Measurements from ENCODE around the gene PPP1R1A. TPM values are rescaled to one million over a fixed set of nuclear protein-coding genes. Genes with fewer than 3 reads are reported as not detected.

PPP1R1A gene
- not detected for polyA plus RNA-seq (2013, experiment 1 of 2; ENCODE audit: insufficient read length)
- polyA plus RNA-seq (2013, experiment 2 of 2; ENCODE audit: insufficient read length), result 2.2 TPM

- DNase-seq, result no peak
Measured at GRCh38 chr12:54588110-54588889, at the start of gene PPP1R1A. Gene PPP1R1A, minus strand, starts transcription at chr12:54588659. Its CDS starts 171 bp downstream, at chr12:54588488.

GRCh38 chr12:54634795-54635194 is 46.3 kb upstream of the PPP1R1A start, which contains the start of gene LACRT:
Gene LACRT, minus strand, starts transcription at chr12:54634895. Its CDS starts 54 bp downstream, at chr12:54634841.
- DNase-seq, result no peak

- DNase-seq, result no peak
Measured at GRCh38 chr12:54631988-54632728, 43.7 kb upstream of the PPP1R1A start.

GRCh38 chr12:54631551-54631950 is 43.1 kb upstream of the PPP1R1A start:
- no peak for DNase-seq

GRCh38 chr12:54629925-54630324 is 41.5 kb upstream of the PPP1R1A start:
- no peak for DNase-seq

GRCh38 chr12:54628186-54628846 is 39.9 kb upstream of the PPP1R1A start:
- no peak for DNase-seq

GRCh38 chr12:54627304-54627703 is 38.8 kb upstream of the PPP1R1A start:
- no peak for DNase-seq

- no peak for DNase-seq
Measured at GRCh38 chr12:54625598-54625997, 37.1 kb upstream of the PPP1R1A start.

- DNase-seq, result no peak
Measured at GRCh38 chr12:54624315-54625279, 36.1 kb upstream of the PPP1R1A start.

GRCh38 chr12:54622463-54623183 is 34.2 kb upstream of the PPP1R1A start:
- DNase-seq, result peak; percentile 13

GRCh38 chr12:54616933-54617680 is 28.6 kb upstream of the PPP1R1A start:
- DNase-seq, result no peak

GRCh38 chr12:54612225-54612750 is 23.8 kb upstream of the PPP1R1A start:
- no peak for DNase-seq

GRCh38 chr12:54611715-54612149 is 23.3 kb upstream of the PPP1R1A start:
- DNase-seq, result no peak

- DNase-seq, result no peak
Measured at GRCh38 chr12:54608769-54609168, 20.3 kb upstream of the PPP1R1A start.

GRCh38 chr12:54608156-54608555 is 19.7 kb upstream of the PPP1R1A start:
- no peak for DNase-seq

GRCh38 chr12:54606556-54606955 is 18.1 kb upstream of the PPP1R1A start:
- no peak for DNase-seq

GRCh38 chr12:54605138-54605970 is 16.9 kb upstream of the PPP1R1A start:
- DNase-seq, result no peak

- DNase-seq, result no peak
Measured at GRCh38 chr12:54604436-54604835, 16.0 kb upstream of the PPP1R1A start.

GRCh38 chr12:54603872-54604271 is 15.4 kb upstream of the PPP1R1A start:
- no peak for DNase-seq

Data from fibroblast of skin of scalp (primary cell).